Activated CD8-positive, alpha-beta T cell treated with anti-CD3 and anti-CD28 coated beads for 36 hours (primary cell): ENCODE data around the gene FRMD4A. TPM values are rescaled to one million over a fixed set of nuclear protein-coding genes. Genes with fewer than 3 reads are reported as not detected.

Source experiments
- ATAC-seq: fragments of 200-7000 bp; cut with Tn5 transposase; one replicate; pipeline ENCODE4 v1.10.0; 2021; ENCODE audit warnings: mild to moderate bottlenecking, moderate library complexity
- CTCF ChIA-PET: fragments of 350-600 bp; sonication (Branson Sonifier 250); formaldehyde crosslinking; loops from one replicate; lab custom pipeline; 2021; ENCODE audit warnings: antibody characterized with exemption; lab: Charles Lee
- POLR2A ChIA-PET: fragments of 350-600 bp; sonication (Branson Sonifier 250); formaldehyde crosslinking; loops from one replicate; lab custom pipeline; 2021; ENCODE audit warnings: antibody characterized with exemption; lab: Charles Lee
- DNase-seq: peaks from one replicate; pipeline ENCODE4 v3.0.0-alpha.2; 2020
- H3K27ac Mint-ChIP-seq: one replicate; pipeline ENCODE4 v1.8.0; 2021; ENCODE audit warnings: mild to moderate bottlenecking, mixed read lengths
- H3K27me3 Mint-ChIP-seq: one replicate; pipeline ENCODE4 v1.8.0; 2021; ENCODE audit warnings: mixed read lengths
- H3K36me3 Mint-ChIP-seq: one replicate; pipeline ENCODE4 v1.8.0; 2021; ENCODE audit warnings: low read depth, mixed read lengths
- H3K4me1 Mint-ChIP-seq: one replicate; pipeline ENCODE4 v1.8.0; 2021; ENCODE audit warnings: low read depth, mixed read lengths
- H3K4me3 Mint-ChIP-seq: one replicate; pipeline ENCODE4 v1.8.0; 2021; ENCODE audit warnings: mild to moderate bottlenecking, moderate library complexity, mixed read lengths
- H3K9me3 Mint-ChIP-seq: one replicate; pipeline ENCODE4 v1.8.0; 2021; ENCODE audit warnings: mixed read lengths
- intact Hi-C: fragments of 100-400 bp; cut with micrococcal nuclease; formaldehyde crosslinking; loops from one replicate; pipeline ENCODE4 v1.10.0; 2022
- total RNA-seq, 2 experiments: library from RNA; stranded (reverse); gene quantifications; one replicate each; pipeline ENCODE4 v1.2.3, GENCODE V29; 2021
- TF ChIP-seq, protein P1 (sequence below): fragments of 200-600 bp; IDR thresholded peaks from one replicate; pipeline ENCODE4 v1.8.0; 2022; ENCODE audit warnings: antibody characterized with exemption, mild to moderate bottlenecking

Gene FRMD4A
- total RNA-seq, 2 experiments from 2014 or later = 2.1 to 2.8 TPM

- TF ChIP-seq, protein P1, sequence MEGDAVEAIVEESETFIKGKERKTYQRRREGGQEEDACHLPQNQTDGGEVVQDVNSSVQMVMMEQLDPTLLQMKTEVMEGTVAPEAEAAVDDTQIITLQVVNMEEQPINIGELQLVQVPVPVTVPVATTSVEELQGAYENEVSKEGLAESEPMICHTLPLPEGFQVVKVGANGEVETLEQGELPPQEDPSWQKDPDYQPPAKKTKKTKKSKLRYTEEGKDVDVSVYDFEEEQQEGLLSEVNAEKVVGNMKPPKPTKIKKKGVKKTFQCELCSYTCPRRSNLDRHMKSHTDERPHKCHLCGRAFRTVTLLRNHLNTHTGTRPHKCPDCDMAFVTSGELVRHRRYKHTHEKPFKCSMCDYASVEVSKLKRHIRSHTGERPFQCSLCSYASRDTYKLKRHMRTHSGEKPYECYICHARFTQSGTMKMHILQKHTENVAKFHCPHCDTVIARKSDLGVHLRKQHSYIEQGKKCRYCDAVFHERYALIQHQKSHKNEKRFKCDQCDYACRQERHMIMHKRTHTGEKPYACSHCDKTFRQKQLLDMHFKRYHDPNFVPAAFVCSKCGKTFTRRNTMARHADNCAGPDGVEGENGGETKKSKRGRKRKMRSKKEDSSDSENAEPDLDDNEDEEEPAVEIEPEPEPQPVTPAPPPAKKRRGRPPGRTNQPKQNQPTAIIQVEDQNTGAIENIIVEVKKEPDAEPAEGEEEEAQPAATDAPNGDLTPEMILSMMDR = no peak
- intact Hi-C loops = no loop called here
- H3K36me3 Mint-ChIP-seq = no peaks in the 10 kb centered on the region
- H3K4me3 Mint-ChIP-seq = no peak overlapping the region
- no peak for ATAC-seq
- no peak overlapping the region for H3K27ac Mint-ChIP-seq
- H3K4me1 Mint-ChIP-seq = peaks cover 2% of the 10 kb centered on the region
- no peak for DNase-seq
- H3K9me3 Mint-ChIP-seq = no peaks in the 10 kb centered on the region
- no peaks in the 10 kb centered on the region for H3K27me3 Mint-ChIP-seq
- ChIA-PET POLR2A (no interaction called here), CTCF (no interaction called here)
These were observed 421.0 kb downstream of the FRMD4A start for GRCh38 chr10:13909516-13910258.

DNA sequence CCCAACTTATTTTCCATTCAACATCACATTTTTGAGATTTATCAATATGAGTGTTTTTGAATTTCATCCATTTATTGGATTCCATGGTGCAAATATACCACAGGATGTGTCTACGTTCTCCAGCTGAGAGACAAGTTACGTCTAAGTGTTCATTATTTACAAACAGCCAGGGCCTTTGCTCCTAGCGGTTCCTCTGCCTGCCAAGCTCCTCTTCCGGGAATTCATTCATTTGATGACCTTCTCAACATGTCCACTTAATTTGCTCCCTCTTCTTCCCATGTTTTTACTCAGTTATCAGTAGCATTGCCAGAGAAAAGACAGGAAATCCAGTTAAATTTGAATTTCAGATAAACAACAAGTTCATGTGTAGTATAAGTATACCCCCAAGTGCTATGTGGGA is 422.2 kb downstream of the FRMD4A start:
- Mint-ChIP-seq H3K4me1 (peaks cover 2% of the 10 kb centered on the region), H3K27me3 (no peaks in the 10 kb centered on the region), H3K4me3 (no peak overlapping the region), H3K36me3 (no peaks in the 10 kb centered on the region), H3K9me3 (no peaks in the 10 kb centered on the region), H3K27ac (no peak overlapping the region)
- TF ChIP-seq, protein P1 = no peak
- POLR2A ChIA-PET = interaction anchor here (0.6 kb wide), 1 partner anchor 115 kb away, joined by 3 read pairs; no protein-coding TSS in a partner anchor
- CTCF ChIA-PET = interaction anchor here (1.1 kb wide), 1 partner anchor 9 kb away, joined by 3 read pairs; no protein-coding TSS in a partner anchor
- DNase-seq (no peak), ATAC-seq (no peak)
- intact Hi-C loops = no loop called here

- H3K27me3 Mint-ChIP-seq = peaks cover 3% of the 10 kb centered on the region
- no peaks in the 10 kb centered on the region for H3K36me3 Mint-ChIP-seq
- ChIA-PET POLR2A (no interaction called here), CTCF (interaction anchor here (1.1 kb wide), 1 partner anchor 8 kb away, joined by 3 read pairs; no protein-coding TSS in a partner anchor)
- TF ChIP-seq, protein P1 = no peak
- no peak for ATAC-seq
- intact Hi-C loops = no loop called here
- no peak for DNase-seq
- peaks cover 2% of the 10 kb centered on the region for H3K4me1 Mint-ChIP-seq
- H3K27ac Mint-ChIP-seq = no peak overlapping the region
- no peaks in the 10 kb centered on the region for H3K9me3 Mint-ChIP-seq
- H3K4me3 Mint-ChIP-seq = no peak overlapping the region
These were observed 423.2 kb downstream of the FRMD4A start for GRCh38 chr10:13907570-13907969.

GRCh38 chr10:13905281-13905680 is 425.4 kb downstream of the FRMD4A start:
- Mint-ChIP-seq H3K4me1 (peaks cover 2% of the 10 kb centered on the region), H3K9me3 (no peaks in the 10 kb centered on the region), H3K27ac (no peak overlapping the region), H3K27me3 (peaks cover 3% of the 10 kb centered on the region), H3K4me3 (no peak overlapping the region), H3K36me3 (no peaks in the 10 kb centered on the region)
- no peak for ATAC-seq
- intact Hi-C loops = no loop called here
- POLR2A ChIA-PET = no interaction called here
- CTCF ChIA-PET = no interaction called here
- TF ChIP-seq, protein P1 = no peak
- no peak for DNase-seq

- H3K27ac Mint-ChIP-seq = no peak overlapping the region
- intact Hi-C loops = no loop called here
- peaks cover 2% of the 10 kb centered on the region for H3K4me1 Mint-ChIP-seq
- no peak overlapping the region for H3K4me3 Mint-ChIP-seq
- CTCF ChIA-PET = no interaction called here
- TF ChIP-seq, protein P1 = no peak
- no peaks in the 10 kb centered on the region for H3K36me3 Mint-ChIP-seq
- H3K27me3 Mint-ChIP-seq = peaks cover 3% of the 10 kb centered on the region
- no peaks in the 10 kb centered on the region for H3K9me3 Mint-ChIP-seq
- POLR2A ChIA-PET = no interaction called here
- ATAC-seq (no peak), DNase-seq (no peak)
These were observed 426.7 kb downstream of the FRMD4A start for GRCh38 chr10:13904064-13904463.
